NCI-H1436 (cell line): ENCODE results near the gene ADAMTSL2.

Source experiments
- DNase-seq: peaks from one replicate; lab custom pipeline; 2025; lab: John Stamatoyannopoulos, UW

The ADAMTSL2 gene

DNA sequence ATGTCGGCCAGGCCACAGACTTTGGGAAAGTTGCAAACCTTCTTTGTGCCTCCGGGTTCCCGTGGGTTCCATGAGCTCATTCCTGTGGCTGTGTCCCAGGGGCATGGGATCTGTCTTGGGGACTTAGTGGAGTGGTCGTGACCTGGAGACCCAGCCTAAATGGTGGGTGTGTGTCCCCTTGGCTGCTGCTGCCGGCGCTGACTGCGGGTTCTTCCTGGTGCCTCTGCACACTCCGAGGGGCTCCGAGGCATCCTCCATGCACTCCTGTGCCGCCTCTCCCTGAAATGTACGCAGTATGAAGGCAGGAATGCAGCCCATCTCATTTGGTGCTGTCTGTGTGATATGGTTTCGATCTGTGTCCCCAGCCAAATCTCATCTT lies 34.6 kb upstream of the ADAMTSL2 start:
- no peak for DNase-seq

DNA sequence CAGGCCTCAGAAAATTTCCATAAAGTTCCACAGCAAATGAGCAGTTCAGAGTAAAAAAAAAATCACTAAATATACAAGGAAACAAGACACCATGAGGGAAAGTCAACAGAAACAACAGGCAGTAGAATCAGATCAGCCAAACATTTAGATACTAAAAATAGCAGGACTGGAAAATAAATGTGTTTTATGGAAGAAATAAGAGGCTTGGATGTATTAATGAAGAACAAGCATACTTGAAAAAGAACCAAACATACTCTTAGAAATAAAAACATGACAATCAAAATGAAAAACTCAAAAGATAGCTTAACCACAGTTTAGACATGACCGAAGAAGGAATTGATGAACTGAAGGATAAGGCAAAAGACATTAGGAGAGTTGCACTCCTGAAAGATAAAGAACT lies 32.4 kb upstream of the ADAMTSL2 start:
- DNase-seq = no peak

DNA sequence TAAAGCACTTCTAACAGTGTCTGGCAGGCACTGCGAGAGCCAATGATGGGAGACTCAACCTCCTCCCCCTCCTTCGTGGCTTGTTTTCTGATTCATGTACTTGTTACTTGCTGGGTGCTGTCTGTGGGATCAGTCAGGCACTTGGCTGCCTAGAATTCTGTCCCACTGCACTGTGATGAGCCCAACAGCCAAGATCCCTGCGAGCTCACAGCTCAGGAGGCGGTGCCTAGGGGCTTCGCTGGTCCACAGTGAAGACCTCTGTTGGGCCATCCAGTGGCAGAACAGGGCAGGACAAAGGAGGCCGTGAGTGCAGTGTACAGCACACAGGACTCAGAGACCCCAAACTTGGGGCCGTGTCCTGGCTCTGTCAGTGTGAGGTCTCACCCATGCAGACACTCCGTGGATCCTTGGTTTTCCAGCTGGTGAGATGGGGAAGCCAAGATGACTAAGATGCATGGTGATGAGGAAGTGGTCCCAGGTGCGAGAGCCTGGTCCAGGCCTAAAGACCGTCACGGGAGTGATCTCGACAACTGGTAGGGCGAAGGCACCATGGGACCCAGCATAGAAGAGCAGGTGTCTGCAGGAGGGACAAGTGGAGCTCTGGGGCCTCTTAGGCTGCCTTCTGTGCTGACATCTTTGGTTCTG lies 29.2 kb upstream of the ADAMTSL2 start:
- no peak for DNase-seq

DNA sequence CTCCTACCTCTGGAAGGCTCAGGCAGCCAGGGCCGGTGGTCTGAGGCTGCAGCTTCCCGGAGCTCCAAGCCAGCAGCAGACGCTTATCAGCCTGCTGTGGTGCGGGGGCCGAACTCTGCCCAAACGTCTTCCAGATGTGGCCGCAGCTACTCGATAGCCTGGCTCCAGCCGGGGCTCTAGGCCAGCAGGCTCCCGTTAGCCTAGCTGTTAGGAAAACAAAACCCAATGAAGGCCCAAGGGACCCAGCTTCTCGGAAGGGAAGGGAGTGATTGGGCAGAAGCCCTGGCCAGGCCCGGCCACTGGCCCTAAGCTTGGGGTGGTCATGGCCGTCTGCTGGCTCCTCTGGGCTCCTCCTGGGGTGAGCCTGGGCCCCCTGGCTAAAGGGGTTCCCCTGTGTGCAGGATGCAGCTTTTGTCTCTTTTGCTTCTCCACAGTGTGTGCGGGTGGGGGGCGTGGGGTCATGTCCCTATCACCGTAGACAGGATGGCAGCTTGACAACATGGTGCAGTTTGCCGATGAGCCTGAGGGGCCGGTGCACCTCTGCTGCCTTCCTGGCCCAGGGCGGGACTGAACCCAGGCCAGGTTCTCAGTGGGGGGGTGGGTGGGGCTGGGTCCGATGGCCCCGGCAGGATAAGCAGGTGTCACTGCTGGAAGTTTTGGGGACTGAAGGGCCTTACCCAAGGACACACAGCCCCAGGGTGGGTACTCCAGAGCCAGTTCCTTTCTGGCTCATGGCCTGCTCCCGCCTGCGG lies 28.4 kb upstream of the ADAMTSL2 start:
- no peak for DNase-seq

DNA sequence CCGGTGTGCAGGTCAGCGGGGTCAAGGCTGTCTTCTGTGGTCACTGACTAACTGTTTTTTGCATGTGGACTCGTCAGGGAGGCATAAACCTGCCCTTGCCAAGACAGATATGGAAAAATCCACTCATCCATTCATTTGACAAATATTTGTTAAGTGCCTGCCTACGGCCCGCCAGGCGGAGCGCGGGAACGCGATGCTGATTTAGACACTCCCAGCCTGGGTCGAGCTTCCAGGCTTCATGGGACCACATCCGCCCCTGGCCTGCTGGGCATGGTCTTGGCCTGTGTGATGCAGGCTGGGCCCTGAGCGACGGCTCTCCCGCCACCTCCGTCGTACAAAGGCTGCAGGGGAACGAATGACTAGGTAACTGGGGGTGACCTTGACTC lies 27.9 kb upstream of the ADAMTSL2 start:
- DNase-seq = no peak

- DNase-seq = no peak
Observed at GRCh38 chr9:133507246-133507965, 27.1 kb upstream of the ADAMTSL2 start.

DNA sequence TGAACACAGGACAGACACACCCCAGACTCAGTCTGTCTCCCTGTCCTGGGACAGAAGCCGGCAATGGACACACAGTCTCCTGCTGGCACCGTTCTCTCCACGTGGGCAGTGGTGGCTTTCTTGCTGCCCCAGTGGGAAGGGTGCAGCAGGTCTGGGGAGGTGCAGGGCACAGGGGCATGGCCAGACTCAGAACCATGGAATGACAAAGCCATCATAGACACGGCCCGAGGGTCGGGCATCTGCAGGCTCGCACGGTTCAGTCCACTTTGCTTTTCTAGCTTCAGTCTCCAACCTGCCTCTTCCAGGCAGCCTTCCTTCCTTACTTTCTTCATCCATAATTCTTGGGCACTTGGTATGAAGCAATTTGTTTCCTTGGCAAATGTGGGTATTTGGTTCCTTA lies 26.5 kb upstream of the ADAMTSL2 start:
- DNase-seq = no peak

GRCh38 chr9:133509179-133510083 lies 25.1 kb upstream of the ADAMTSL2 start:
- DNase-seq = peak; percentile 36

DNA sequence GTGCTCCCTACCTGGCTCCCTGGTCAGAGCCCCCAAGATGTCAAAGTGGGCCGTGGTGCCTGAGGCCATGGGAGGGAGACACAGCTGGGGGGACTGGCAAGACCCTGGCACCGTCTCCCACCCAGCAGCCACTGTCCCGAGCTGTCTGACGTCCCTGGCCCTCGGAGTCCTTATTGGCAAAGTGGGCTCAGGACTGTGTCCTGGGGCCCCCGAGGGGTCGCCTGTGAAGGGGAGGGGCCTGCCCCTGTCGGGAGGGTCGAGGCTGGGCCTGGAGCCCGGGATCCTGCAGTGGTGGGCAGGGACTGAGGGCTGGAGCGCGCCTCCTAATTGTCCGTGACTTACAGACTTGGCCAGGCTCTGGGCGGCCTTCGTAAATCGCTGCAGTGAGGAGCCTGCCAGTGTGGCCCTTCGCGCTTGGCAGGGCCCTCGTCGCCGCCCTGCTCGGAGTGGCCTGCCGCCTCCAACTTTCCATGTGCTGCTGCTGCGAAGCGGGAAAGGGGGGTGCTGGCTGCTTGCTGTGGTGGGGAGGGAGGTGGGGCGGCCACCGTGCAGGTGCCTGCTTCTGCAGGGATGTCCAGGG lies 23.5 kb upstream of the ADAMTSL2 start:
- DNase-seq = no peak

- DNase-seq = no peak
Observed at GRCh38 chr9:133511607-133512006, 22.9 kb upstream of the ADAMTSL2 start.

GRCh38 chr9:133512253-133513213 lies 22.0 kb upstream of the ADAMTSL2 start:
- DNase-seq = no peak

DNA sequence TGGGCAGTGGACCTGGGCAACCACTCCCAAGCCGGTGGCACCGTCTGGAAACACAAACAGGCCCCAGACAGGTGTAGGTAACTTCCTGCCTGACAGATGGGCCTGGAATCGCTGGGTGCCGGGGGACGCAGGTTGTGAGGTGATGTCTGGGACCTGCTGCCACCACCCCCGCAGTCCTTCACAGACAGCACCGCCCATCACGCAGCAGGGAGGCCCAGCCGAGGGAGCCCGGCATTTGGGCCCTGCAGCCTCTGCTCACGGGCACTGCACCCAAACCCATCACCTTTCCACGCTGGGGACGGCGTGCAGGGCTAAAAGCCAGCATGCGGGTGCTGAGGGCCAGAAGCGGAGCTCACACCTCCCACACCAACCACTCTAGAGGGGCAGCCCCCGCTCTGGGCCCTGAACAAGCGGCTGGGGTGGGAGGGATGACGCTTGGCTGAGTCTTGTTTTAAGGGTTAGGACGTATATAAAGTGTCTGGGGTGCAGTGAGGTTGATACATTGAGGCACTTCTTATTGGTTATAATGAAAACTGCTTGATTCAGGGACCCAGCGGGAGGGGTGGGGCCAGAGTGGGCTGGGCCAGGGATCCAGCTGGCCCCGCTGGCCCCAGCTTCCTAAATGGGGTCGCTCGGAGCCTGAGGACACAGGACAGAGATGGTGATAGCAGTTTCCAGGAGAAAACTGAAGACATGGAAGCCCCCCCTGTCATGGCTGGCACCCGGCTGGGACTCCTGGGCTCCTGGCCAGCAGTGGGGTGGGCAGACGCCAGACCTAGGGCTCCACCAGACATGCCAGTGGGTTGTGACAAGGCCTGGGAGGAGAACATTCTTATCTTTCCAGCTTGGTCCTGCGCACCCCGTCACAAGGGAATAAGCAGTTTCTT lies 21.0 kb upstream of the ADAMTSL2 start:
- no peak for DNase-seq

DNA sequence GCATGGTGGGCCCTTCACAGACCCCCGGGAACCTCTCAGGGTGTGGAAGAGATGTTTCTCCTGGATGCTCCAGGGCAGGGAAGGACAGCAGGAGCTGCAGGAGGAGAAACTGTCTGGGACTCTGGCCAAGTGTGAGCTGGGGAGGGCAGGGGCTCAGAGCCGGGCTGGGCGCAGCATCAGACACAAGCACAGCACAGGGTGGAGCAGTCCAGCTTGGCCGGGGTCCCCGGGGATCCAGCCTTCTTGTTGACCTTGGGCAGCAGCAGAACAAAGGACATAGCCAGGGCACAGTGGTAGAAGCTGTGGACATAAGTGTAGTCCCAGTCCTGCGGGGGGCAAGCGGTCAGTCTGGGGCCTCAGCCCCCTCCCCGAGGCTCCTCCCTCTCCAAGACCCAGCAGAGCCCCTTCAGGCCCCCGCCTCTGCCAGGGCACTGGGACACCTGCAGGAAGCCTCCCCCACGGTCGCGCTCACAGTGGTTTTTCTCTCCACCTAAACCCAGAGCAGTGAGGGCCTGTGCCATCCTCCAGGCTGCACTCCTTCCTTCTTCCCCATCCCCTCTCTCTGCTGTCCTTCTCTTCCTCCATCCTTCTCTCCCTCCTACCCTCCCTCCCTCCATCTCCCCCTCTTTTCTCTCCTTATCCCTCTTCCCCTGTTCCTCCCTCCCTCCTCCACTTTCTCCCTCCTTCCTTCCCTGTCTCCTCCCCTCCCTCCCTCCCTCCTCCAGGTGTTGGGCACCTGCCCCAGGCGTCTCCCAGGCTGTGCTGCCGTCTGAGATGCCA lies 19.9 kb upstream of the ADAMTSL2 start:
- no peak for DNase-seq

DNA sequence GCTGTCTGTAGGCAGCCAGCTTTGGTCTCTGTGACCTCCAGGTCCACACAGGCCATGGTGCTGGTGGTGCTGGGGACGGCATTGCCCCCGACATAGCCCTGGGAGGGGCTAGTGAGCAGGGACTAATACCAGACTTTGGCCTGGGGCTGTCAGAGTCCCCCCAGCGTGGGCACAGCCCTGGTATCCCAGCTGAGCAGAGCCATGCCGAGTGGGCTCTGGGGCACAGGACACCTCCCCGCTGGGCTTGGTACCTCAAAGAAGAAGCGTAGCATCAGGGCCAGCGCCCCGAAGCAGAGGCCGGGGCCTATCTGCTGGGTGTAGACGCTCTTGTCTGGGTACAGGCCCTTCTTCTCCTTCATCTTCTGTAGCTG lies 19.3 kb upstream of the ADAMTSL2 start:
- no peak for DNase-seq

- DNase-seq = no peak
Observed at GRCh38 chr9:133515615-133516255, 18.8 kb upstream of the ADAMTSL2 start.

DNA sequence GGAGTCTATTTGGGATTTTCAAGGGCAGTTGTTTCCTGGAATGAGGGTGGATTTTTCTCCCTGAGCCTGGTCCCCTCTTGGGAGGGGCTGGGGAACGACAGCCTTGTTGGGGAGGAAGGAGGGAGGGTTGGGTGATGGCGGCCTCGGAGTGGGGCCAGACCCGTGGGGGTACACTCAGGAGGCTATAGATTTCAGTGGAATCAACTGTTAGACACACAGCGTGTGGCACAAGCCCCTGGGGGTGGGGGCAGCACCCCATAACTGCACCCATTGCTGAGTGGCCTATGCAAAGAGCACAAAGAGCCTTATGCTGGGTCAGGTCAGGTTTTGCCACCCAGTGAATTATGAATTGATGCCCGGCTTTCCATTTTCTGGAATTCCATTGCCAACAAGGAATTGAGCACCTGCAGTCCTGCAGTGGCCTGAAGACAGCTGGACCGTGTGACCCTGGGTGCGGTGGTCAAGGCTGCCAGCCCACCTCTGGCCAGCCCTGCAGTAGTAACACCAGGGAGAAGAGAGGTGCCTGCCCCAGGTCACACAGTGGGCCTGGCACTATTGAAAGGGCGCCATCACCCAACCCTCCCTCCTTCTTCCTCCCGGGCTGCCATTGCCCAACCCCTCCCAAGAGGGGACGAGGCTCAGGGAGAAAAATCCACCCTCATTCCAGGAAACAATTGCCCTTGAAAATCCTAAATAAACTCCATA lies 18.1 kb upstream of the ADAMTSL2 start:
- DNase-seq = no peak

GRCh38 chr9:133516961-133517350 lies 17.5 kb upstream of the ADAMTSL2 start:
- DNase-seq = no peak

GRCh38 chr9:133517711-133518110 lies 16.8 kb upstream of the ADAMTSL2 start:
- no peak for DNase-seq
